Mucosa of rectum (tissue), 2 donors: ENCODE data around the gene CAMK2D.
"Not testable (repeated sequence)": the region's sequence is repeated elsewhere in the genome, so short reads cannot be mapped to it uniquely, and the experiment has no call there.

Experiments used
- H3K27ac ChIP-seq, 2 donors: one replicate each; pipeline ENCODE4 v1.7.0; 2013; ENCODE audit warnings: inconsistent platforms in 2 of 2, low read depth in 2 of 2, low read length in 2 of 2
- H3K27me3 ChIP-seq, 2 donors: one replicate each; pipeline ENCODE4 v1.7.0; 2013; ENCODE audit warnings: low read length in 2 of 2; ENCODE audit not compliant: control insufficient read depth in 2 of 2, insufficient read depth in 2 of 2
- H3K36me3 ChIP-seq, 2 donors: one replicate each; pipeline ENCODE4 v1.7.0; 2013; ENCODE audit warnings: low read length in 2 of 2; ENCODE audit not compliant: control insufficient read depth in 2 of 2, insufficient read depth in 2 of 2
- H3K4me1 ChIP-seq, 2 donors: one replicate each; pipeline ENCODE4 v1.7.0; 2013; ENCODE audit warnings: low read length in 2 of 2, mild to moderate bottlenecking in 1 of 2; ENCODE audit not compliant: control insufficient read depth in 2 of 2, insufficient read depth in 2 of 2
- H3K4me3 ChIP-seq, 2 donors: one replicate each; pipeline ENCODE4 v1.7.0; 2013; ENCODE audit warnings: low read length in 2 of 2
- H3K9ac ChIP-seq, 2 donors: one replicate each; pipeline ENCODE4 v1.7.0; 2013; ENCODE audit warnings: low read length in 2 of 2, low read depth in 1 of 2, mild to moderate bottlenecking in 1 of 2
- H3K9me3 ChIP-seq, 2 donors: one replicate each; pipeline ENCODE4 v1.7.0; 2013; ENCODE audit warnings: low read length in 2 of 2; ENCODE audit not compliant: control insufficient read depth in 2 of 2
- donor health status: healthy.
- donor health status: Normal muscosa, but diverticular disease.

The CAMK2D gene

GRCh38 chr4:113764720-113765264, 3.3 kb upstream of the CAMK2D start:
- no peak overlapping the region for H3K27ac ChIP-seq

GRCh38 chr4:113763923-113764322, 2.4 kb upstream of the CAMK2D start:
- H3K4me1 ChIP-seq = peaks cover 11 to 16% of the 10 kb centered on the region in 2 donors
- not testable (repeated sequence) for H3K9me3 ChIP-seq, H3K27ac ChIP-seq, H3K9ac ChIP-seq, H3K36me3 ChIP-seq, H3K27me3 ChIP-seq, H3K4me3 ChIP-seq

More at GRCh38 chr4:113764720-113765264, 3.3 kb upstream of the CAMK2D start:
- Histone ChIP-seq H3K9ac (no peak overlapping the region), H3K4me3 (no peak overlapping the region), H3K9me3 (no peaks in the 10 kb centered on the region), H3K36me3 (no peaks in the 10 kb centered on the region), H3K4me1 (peaks cover 9% of the 10 kb centered on the region in 2 donors), H3K27me3 (no peaks in the 10 kb centered on the region)

- peak overlapping the region; percentile 99 to 100 for H3K27ac ChIP-seq
- H3K9me3 ChIP-seq = no peaks in the 10 kb centered on the region
- peak overlapping the region; percentile 99 for H3K9ac ChIP-seq
- H3K4me1 ChIP-seq = peaks cover 13 to 16% of the 10 kb centered on the region in 2 donors
- H3K36me3 ChIP-seq = no peaks in the 10 kb centered on the region
- H3K27me3 ChIP-seq = no peaks in the 10 kb centered on the region
- peak overlapping the region; percentile 98 for H3K4me3 ChIP-seq
Measured at GRCh38 chr4:113763029-113763285, 1.4 kb upstream of the CAMK2D start.

GRCh38 chr4:113762186-113763028, 869 bp upstream of the CAMK2D start:
- Histone ChIP-seq H3K27ac (peak overlapping the region; percentile 99 to 100), H3K36me3 (peaks cover 0 to 4% of the 10 kb centered on the region in 2 donors), H3K4me1 (peaks cover 13 to 16% of the 10 kb centered on the region in 2 donors), H3K4me3 (peak overlapping the region; percentile 98), H3K9me3 (no peaks in the 10 kb centered on the region), H3K9ac (peak overlapping the region; percentile 99), H3K27me3 (no peaks in the 10 kb centered on the region)

- Histone ChIP-seq H3K36me3 (peaks cover 0 to 8% of the 10 kb centered on the region in 2 donors), H3K4me3 (peak overlapping the region; percentile 98), H3K4me1 (peaks cover 13 to 16% of the 10 kb centered on the region in 2 donors), H3K27me3 (no peaks in the 10 kb centered on the region), H3K9ac (peak overlapping the region; percentile 99), H3K9me3 (no peaks in the 10 kb centered on the region), H3K27ac (peak overlapping the region; percentile 99 to 100)
Measured at GRCh38 chr4:113760795-113761619, 531 bp downstream of the CAMK2D start.

GRCh38 chr4:113760094-113760794, 1.3 kb downstream of the CAMK2D start:
- H3K27me3 ChIP-seq = no peaks in the 10 kb centered on the region
- peak overlapping the region; percentile 99 for H3K9ac ChIP-seq
- peaks cover 0 to 8% of the 10 kb centered on the region in 2 donors for H3K36me3 ChIP-seq
- H3K27ac ChIP-seq = peak overlapping the region; percentile 99 to 100
- H3K4me1 ChIP-seq = peaks cover 13 to 16% of the 10 kb centered on the region in 2 donors
- H3K9me3 ChIP-seq = no peaks in the 10 kb centered on the region
- peak overlapping the region; percentile 98 for H3K4me3 ChIP-seq

- H3K27ac ChIP-seq = peak overlapping the region; percentile 99 to 100
- no peaks in the 10 kb centered on the region for H3K9me3 ChIP-seq
- H3K36me3 ChIP-seq = peaks cover 0 to 8% of the 10 kb centered on the region in 2 donors
- peak overlapping the region; percentile 99 for H3K9ac ChIP-seq
- no peaks in the 10 kb centered on the region for H3K27me3 ChIP-seq
- H3K4me3 ChIP-seq = peak overlapping the region; percentile 98
- H3K4me1 ChIP-seq = peaks cover 13 to 16% of the 10 kb centered on the region in 2 donors
Measured at GRCh38 chr4:113759696-113760093, 1.8 kb downstream of the CAMK2D start.

GRCh38 chr4:113758372-113758771, 3.2 kb downstream of the CAMK2D start:
- peaks cover 13 to 15% of the 10 kb centered on the region in 2 donors for H3K4me1 ChIP-seq
- H3K9ac ChIP-seq = no peak overlapping the region
- no peak overlapping the region for H3K27ac ChIP-seq

GRCh38 chr4:113757486-113757885, 4.1 kb downstream of the CAMK2D start:
- Histone ChIP-seq H3K4me3 (no peak overlapping the region), H3K36me3 (peaks cover 0 to 8% of the 10 kb centered on the region in 2 donors), H3K4me1 (peaks cover 6 to 12% of the 10 kb centered on the region in 2 donors), H3K9ac (no peak overlapping the region), H3K27me3 (no peaks in the 10 kb centered on the region), H3K27ac (no peak overlapping the region), H3K9me3 (no peaks in the 10 kb centered on the region)

More at GRCh38 chr4:113758372-113758771, 3.2 kb downstream of the CAMK2D start:
- H3K36me3 ChIP-seq = peaks cover 0 to 8% of the 10 kb centered on the region in 2 donors
- peak overlapping the region in 1 of 2 donors; percentile 98 for H3K4me3 ChIP-seq
- no peaks in the 10 kb centered on the region for H3K27me3 ChIP-seq
- H3K9me3 ChIP-seq = no peaks in the 10 kb centered on the region
